GM19455 (cell line): ENCODE data around the gene LZTS3.
"Not testable (repeated sequence)": the region's sequence is repeated elsewhere in the genome, so short reads cannot be mapped to it uniquely, and the experiment has no call there.

Experiments used
- ATAC-seq: cut with Tn5 transposase; IDR thresholded peaks from one replicate; pipeline ENCODE4 v1.9.1; 2021; ENCODE audit not compliant: unreplicated experiment

Gene LZTS3

GRCh38 chr20:3192226-3193015 lies 19.1 kb upstream of the LZTS3 start:
- no peak for ATAC-seq

DNA sequence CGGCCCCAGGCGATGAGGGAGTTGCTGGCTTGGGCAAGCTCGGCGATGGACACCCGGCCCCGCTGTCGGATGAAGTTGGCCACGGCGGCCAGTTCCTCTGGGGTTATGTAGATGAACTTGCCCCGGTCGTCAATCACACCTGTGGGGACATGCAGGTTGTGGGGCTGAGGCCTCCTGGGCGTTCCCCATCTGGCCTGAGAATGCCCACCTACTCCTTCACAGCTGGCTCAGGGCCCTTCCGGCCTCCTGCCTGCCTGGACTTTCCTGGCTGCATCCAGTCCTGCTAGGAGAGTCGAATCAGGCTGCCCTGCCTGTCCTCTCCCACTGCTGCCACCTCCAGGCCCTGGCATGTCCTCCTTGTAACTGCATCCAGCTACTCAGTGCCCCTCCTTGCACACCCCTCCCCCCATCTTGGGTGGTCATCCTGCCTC lies 17.3 kb upstream of the LZTS3 start:
- no peak for ATAC-seq

GRCh38 chr20:3189561-3190131 lies 16.3 kb upstream of the LZTS3 start:
- ATAC-seq = no peak

- no peak for ATAC-seq
Observed at GRCh38 chr20:3188823-3189413, 15.6 kb upstream of the LZTS3 start.

GRCh38 chr20:3187861-3188260 lies 14.5 kb upstream of the LZTS3 start:
- not testable (repeated sequence) for ATAC-seq

GRCh38 chr20:3183896-3184612 lies 10.7 kb upstream of the LZTS3 start:
- ATAC-seq = no peak

GRCh38 chr20:3182429-3182828 lies 9.1 kb upstream of the LZTS3 start:
- not testable (repeated sequence) for ATAC-seq

DNA sequence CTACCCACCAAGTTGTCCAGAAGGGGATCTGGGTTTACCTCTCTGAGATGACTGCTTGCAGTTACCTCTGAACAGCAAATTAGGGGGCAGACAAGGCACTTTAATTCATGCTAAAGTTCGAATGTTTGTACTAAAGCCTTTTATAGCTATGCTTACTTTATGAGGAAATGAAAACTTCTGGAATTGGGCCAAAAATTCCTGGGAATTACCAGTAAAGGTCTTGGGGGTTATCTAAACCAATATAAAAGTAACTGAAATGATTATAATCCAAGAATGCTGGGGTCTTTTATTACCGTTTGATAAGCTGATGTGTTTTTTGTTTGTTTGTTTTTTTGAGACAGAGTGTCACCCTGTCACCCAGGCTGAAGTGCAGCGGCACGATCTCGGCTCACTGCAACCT lies 7.9 kb upstream of the LZTS3 start:
- no peak for ATAC-seq

DNA sequence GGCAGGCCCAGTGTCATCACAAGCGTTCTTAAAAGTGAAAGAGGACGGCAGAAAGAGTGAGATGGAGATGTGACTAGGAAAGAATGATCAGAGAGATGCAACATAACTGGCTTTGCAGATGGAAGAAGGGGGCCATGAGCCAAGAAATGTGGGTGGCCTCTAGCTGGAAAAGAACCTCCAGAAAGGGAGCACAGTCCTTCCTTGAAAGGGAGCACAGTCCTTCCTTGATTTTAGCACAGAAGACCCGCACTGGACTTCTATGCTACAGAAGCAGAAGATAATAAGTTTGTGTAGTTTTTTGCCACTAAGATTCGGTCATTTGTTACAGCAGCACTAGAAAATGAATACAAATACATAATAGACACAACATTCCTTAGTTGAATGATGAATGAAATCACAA lies 7.0 kb upstream of the LZTS3 start:
- ATAC-seq = no peak

DNA sequence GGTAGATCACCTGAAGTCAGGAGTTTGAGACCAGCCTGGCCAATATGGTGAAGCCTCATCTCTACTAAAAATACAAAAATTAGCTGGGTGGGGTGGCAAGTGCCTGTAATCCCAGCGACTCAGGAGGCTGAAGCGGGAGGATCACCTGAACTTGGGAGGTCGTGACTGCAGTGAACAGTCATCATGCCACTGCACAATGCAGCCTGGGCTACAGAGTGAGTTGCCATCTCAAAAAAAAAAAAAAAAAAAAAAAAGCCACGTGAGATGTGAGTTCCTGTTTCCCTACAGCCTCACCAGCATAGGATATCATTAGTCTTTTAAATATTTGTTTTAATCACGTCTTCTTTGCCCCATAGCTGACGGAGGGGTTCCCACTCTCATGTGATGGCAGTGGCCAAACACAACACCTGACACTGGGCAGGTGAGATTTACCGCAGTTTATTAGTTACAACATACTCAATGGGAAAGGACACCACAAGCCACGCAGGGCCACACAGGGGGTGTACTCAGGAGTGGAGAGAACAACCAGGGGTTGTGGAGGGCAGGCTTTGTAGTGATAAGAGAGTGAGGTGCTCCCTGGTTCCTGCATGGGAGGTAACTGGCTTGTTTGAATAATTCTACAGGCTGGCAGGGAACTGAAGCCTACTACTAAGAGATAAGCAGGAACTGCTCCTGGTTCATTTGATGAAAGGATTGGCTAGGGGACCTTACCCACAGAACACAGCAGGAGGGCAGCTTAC lies 4.6 kb upstream of the LZTS3 start:
- ATAC-seq = no peak

- no peak for ATAC-seq
Observed at GRCh38 chr20:3175270-3175669, 1.9 kb upstream of the LZTS3 start.

- no peak for ATAC-seq
Observed at GRCh38 chr20:3174442-3175261, 1.3 kb upstream of the LZTS3 start.

GRCh38 chr20:3173610-3174441 lies 477 bp upstream of the LZTS3 start:
- peak; percentile 36 for ATAC-seq

DNA sequence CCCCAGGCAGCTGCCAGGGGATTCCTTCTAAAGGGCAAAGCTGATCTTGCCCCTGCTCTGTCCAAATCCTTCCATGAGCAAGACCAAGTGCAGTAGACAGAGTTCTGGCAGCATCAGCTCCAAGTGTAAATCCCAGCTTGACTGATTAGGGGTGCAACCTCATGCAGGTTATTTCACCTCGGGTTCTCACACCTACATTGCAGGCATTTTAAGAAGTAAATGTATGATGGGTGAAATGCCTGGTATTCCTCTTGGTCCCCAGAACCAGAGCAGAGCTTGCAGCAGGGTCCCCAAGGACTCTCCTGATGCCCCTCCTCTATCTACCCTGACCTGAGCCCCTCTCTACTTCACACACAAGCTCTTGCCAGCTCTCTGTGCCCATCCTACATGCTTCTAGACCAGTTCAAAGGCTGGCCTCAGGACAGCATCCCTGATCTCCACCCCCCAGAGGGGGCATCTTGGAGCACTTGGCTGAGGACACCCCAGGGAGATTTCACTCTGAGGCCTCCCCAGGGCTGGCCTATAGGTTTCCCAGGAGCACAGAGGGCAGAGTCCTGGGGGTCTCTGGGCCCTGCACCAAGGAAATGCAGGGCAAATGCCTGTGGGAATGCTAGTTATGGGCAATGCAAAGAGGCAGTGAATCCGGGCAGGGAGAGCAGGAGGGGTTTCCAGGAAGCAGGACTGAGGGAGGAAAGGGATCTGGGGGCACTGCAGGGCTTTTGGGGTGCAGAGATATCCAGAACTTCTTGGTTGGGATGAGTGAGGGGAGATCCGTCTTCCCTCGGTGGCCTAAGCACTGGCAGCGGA lies 1.0 kb downstream of the LZTS3 start:
- no peak for ATAC-seq

GRCh38 chr20:3171391-3172125 lies 1.8 kb downstream of the LZTS3 start:
- ATAC-seq = no peak

- ATAC-seq = no peak
Observed at GRCh38 chr20:3168829-3169590, 4.3 kb downstream of the LZTS3 start.
